Mucosa of descending colon (tissue), 3 donors: ENCODE data around the gene NT5C1B. TPM values are rescaled to one million over a fixed set of nuclear protein-coding genes. Genes with fewer than 3 reads are reported as not detected.

Source experiments
- ATAC-seq: fragments of 200-7000 bp; cut with Tn5 transposase; one replicate; pipeline ENCODE4 v1.9.1; 2020; ENCODE audit warnings: mild to moderate bottlenecking, moderate library complexity
- DNase-seq, 3 donors: peaks; one replicate each; pipeline ENCODE4 v3.0.0-alpha.2; 2020
- H3K36me3 ChIP-seq: fragments of 200-600 bp; one replicate; pipeline ENCODE4 v1.8.0; 2021; ENCODE audit warnings: low read depth, mild to moderate bottlenecking
- H3K4me1 ChIP-seq: fragments of 200-600 bp; one replicate; pipeline ENCODE4 v1.8.0; 2021; ENCODE audit warnings: low read depth, mild to moderate bottlenecking
- H3K4me3 ChIP-seq: fragments of 200-600 bp; one replicate; pipeline ENCODE4 v1.8.0; 2021; ENCODE audit warnings: mild to moderate bottlenecking
- H3K9me3 ChIP-seq: fragments of 200-600 bp; one replicate; pipeline ENCODE4 v1.8.0; 2021; ENCODE audit warnings: mild to moderate bottlenecking
- CTCF ChIP-seq: fragments of 200-600 bp; IDR thresholded peaks from one replicate; pipeline ENCODE4 v1.8.0; 2022; ENCODE audit warnings: antibody characterized with exemption, mild to moderate bottlenecking
- intact Hi-C, 2 donors: fragments of 100-400 bp; cut with DNase I in 1 of 2; cut with micrococcal nuclease in 1 of 2; formaldehyde crosslinking; loops; one replicate each; pipeline versions ENCODE4 v1.11.0 to v1.11.1; 2022; cut with DNase I, micrococcal nuclease
- total RNA-seq, 3 donors: library from RNA; stranded (reverse); fragmentation: NEBNext Ultra II Directional in 2 of 3; extraction: Animal tissue kit (Norgen Biotek cat#: 25700) in 2 of 3; gene quantifications; one replicate each; pipeline versions ENCODE4 v1.2.1 to v1.2.4, GENCODE V29; 2021 to 2023
- donor health status: DM: no; HTN: no; CAD: no; lungs with moderate emphysema.
- donor health status: DM: no; HTN: no; CAD: no.
- donor health status: DM: no; HTN: yes; CAD: no.

NT5C1B gene
- total RNA-seq, 3 donors from 2014 or later, result not detected

GRCh38 chr2:18619091-18619490 lies 29.7 kb upstream of the NT5C1B start:
- no peaks in the 10 kb centered on the region for H3K4me1 ChIP-seq
- H3K36me3 ChIP-seq, result no peaks in the 10 kb centered on the region
- H3K4me3 ChIP-seq, result no peak overlapping the region
- intact Hi-C loops, result no loop called here
- peaks cover 2% of the 10 kb centered on the region for H3K9me3 ChIP-seq
- ATAC-seq (no peak), DNase-seq (no peak)
- no peak for TF ChIP-seq CTCF

- intact Hi-C loops, result no loop called here
- peaks cover 2% of the 10 kb centered on the region for H3K9me3 ChIP-seq
- ATAC-seq (no peak), DNase-seq (no peak)
- no peak overlapping the region for H3K4me3 ChIP-seq
- no peak for TF ChIP-seq CTCF
- no peaks in the 10 kb centered on the region for H3K36me3 ChIP-seq
- H3K4me1 ChIP-seq, result no peaks in the 10 kb centered on the region
Observed at GRCh38 chr2:18614041-18614440, 24.7 kb upstream of the NT5C1B start.

GRCh38 chr2:18612133-18612532 lies 22.8 kb upstream of the NT5C1B start:
- Histone ChIP-seq H3K9me3 (no peaks in the 10 kb centered on the region), H3K4me3 (no peak overlapping the region), H3K4me1 (no peaks in the 10 kb centered on the region), H3K36me3 (no peaks in the 10 kb centered on the region)
- no peak for TF ChIP-seq CTCF
- DNase-seq (no peak), ATAC-seq (no peak)
- intact Hi-C loops, result no loop called here

GRCh38 chr2:18611604-18612003 lies 22.2 kb upstream of the NT5C1B start:
- ATAC-seq, result no peak
- intact Hi-C loops, result no loop called here
- DNase-seq, result no peak
- H3K4me3 ChIP-seq, result no peak overlapping the region
- H3K36me3 ChIP-seq, result no peaks in the 10 kb centered on the region
- no peaks in the 10 kb centered on the region for H3K9me3 ChIP-seq
- no peaks in the 10 kb centered on the region for H3K4me1 ChIP-seq
- TF ChIP-seq CTCF, result no peak

GRCh38 chr2:18611184-18611583 lies 21.8 kb upstream of the NT5C1B start:
- ATAC-seq (no peak), DNase-seq (no peak)
- Histone ChIP-seq H3K9me3 (no peaks in the 10 kb centered on the region), H3K4me3 (no peak overlapping the region), H3K4me1 (no peaks in the 10 kb centered on the region), H3K36me3 (no peaks in the 10 kb centered on the region)
- intact Hi-C loops, result no loop called here
- TF ChIP-seq CTCF, result no peak

GRCh38 chr2:18610651-18611050 lies 21.3 kb upstream of the NT5C1B start:
- Histone ChIP-seq H3K9me3 (no peaks in the 10 kb centered on the region), H3K36me3 (no peaks in the 10 kb centered on the region), H3K4me3 (no peak overlapping the region), H3K4me1 (no peaks in the 10 kb centered on the region)
- TF ChIP-seq CTCF, result no peak
- ATAC-seq (no peak), DNase-seq (no peak)
- intact Hi-C loops, result no loop called here
